Measurements from ENCODE around the gene MDH1.

MDH1 gene

GRCh38 chr2:63627866-63628265 lies 39.1 kb downstream of the MDH1 start:
- peaks cover 0 to 9% (median 0%) of the 10 kb centered on the region in 5 donors for H3K36me3 ChIP-seq (ENCODE audit: control insufficient read depth in 5 of 5, insufficient read depth in 5 of 5, low read length in 5 of 5)
- no peak overlapping the region for H3K9ac ChIP-seq (ENCODE audit: low read length in 5 of 5)
- no peak overlapping the region for H3K27ac ChIP-seq (ENCODE audit: low read depth, low read length)
- H3K4me3 ChIP-seq (ENCODE audit: low read depth in 1 of 5, low read length in 5 of 5), result no peak overlapping the region
- H3K4me1 ChIP-seq (ENCODE audit: control insufficient read depth in 5 of 5, insufficient read depth in 5 of 5, low read length in 5 of 5), result no peaks in the 10 kb centered on the region
- no peaks in the 10 kb centered on the region for H3K27me3 ChIP-seq (ENCODE audit: control insufficient read depth in 5 of 5, insufficient read depth in 4 of 5, low read length in 5 of 5)
- peaks cover 0 to 16% (median 9%) of the 10 kb centered on the region in 5 donors for H3K9me3 ChIP-seq (ENCODE audit: control insufficient read depth in 5 of 5, low read length in 5 of 5)

DNA sequence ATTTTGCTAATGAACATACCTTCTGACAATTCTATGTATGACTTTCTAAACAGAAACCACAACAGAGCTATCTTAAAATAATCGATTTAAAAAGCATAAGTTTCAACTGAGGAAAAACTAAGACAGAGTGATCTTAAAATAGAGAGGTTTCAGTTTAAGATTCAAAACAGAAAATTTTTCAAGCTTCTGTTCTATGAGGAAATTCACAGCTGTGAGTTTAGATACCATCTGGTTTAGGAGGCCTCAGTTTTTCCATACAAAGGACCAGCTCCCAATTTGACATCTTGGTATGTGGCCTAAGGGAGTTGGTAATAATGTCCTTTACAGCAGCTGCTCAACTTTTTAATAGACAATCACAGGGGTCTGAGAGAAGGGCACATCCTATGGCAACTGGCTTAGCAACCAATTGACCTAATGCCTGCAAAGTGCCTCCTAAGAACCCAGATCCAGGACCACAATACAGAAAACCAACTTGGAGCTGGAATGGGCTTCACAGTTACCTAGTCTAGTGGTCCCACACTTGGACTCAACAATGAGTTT lies 39.7 kb downstream of the MDH1 start:
- Histone ChIP-seq H3K27me3 (ENCODE audit: control insufficient read depth in 5 of 5, insufficient read depth in 4 of 5, low read length in 5 of 5) (no peaks in the 10 kb centered on the region), H3K9me3 (ENCODE audit: control insufficient read depth in 5 of 5, low read length in 5 of 5) (peaks cover 0 to 19% (median 9%) of the 10 kb centered on the region in 5 donors), H3K4me3 (ENCODE audit: low read depth in 1 of 5, low read length in 5 of 5) (no peak overlapping the region), H3K4me1 (ENCODE audit: control insufficient read depth in 5 of 5, insufficient read depth in 5 of 5, low read length in 5 of 5) (no peaks in the 10 kb centered on the region), H3K36me3 (ENCODE audit: control insufficient read depth in 5 of 5, insufficient read depth in 5 of 5, low read length in 5 of 5) (peaks cover 0 to 10% (median 0%) of the 10 kb centered on the region in 5 donors), H3K27ac (ENCODE audit: low read depth, low read length) (no peak overlapping the region), H3K9ac (ENCODE audit: low read length in 5 of 5) (no peak overlapping the region)

- peaks cover 0 to 30% (median 15%) of the 10 kb centered on the region in 5 donors for H3K9me3 ChIP-seq (ENCODE audit: control insufficient read depth in 5 of 5, low read length in 5 of 5)
- H3K27ac ChIP-seq (ENCODE audit: low read depth, low read length), result no peak overlapping the region
- no peak overlapping the region for H3K9ac ChIP-seq (ENCODE audit: low read length in 5 of 5)
- H3K36me3 ChIP-seq (ENCODE audit: control insufficient read depth in 5 of 5, insufficient read depth in 5 of 5, low read length in 5 of 5), result peaks cover 0 to 21% (median 0%) of the 10 kb centered on the region in 5 donors
- H3K27me3 ChIP-seq (ENCODE audit: control insufficient read depth in 5 of 5, insufficient read depth in 4 of 5, low read length in 5 of 5), result no peaks in the 10 kb centered on the region
- peak overlapping the region in 1 of 5 donors; percentile 25 for H3K4me3 ChIP-seq (ENCODE audit: low read depth in 1 of 5, low read length in 5 of 5)
- no peaks in the 10 kb centered on the region for H3K4me1 ChIP-seq (ENCODE audit: control insufficient read depth in 5 of 5, insufficient read depth in 5 of 5, low read length in 5 of 5)
Measured at GRCh38 chr2:63631501-63631900, 42.7 kb downstream of the MDH1 start.

GRCh38 chr2:63632382-63632781 lies 43.6 kb downstream of the MDH1 start:
- Histone ChIP-seq H3K36me3 (ENCODE audit: control insufficient read depth in 5 of 5, insufficient read depth in 5 of 5, low read length in 5 of 5) (peaks cover 0 to 21% (median 0%) of the 10 kb centered on the region in 5 donors), H3K4me1 (ENCODE audit: control insufficient read depth in 5 of 5, insufficient read depth in 5 of 5, low read length in 5 of 5) (no peaks in the 10 kb centered on the region), H3K27ac (ENCODE audit: low read depth, low read length) (no peak overlapping the region), H3K9me3 (ENCODE audit: control insufficient read depth in 5 of 5, low read length in 5 of 5) (peaks cover 0 to 30% (median 16%) of the 10 kb centered on the region in 5 donors), H3K27me3 (ENCODE audit: control insufficient read depth in 5 of 5, insufficient read depth in 4 of 5, low read length in 5 of 5) (no peaks in the 10 kb centered on the region), H3K4me3 (ENCODE audit: low read depth in 1 of 5, low read length in 5 of 5) (no peak overlapping the region), H3K9ac (ENCODE audit: low read length in 5 of 5) (no peak overlapping the region)

DNA sequence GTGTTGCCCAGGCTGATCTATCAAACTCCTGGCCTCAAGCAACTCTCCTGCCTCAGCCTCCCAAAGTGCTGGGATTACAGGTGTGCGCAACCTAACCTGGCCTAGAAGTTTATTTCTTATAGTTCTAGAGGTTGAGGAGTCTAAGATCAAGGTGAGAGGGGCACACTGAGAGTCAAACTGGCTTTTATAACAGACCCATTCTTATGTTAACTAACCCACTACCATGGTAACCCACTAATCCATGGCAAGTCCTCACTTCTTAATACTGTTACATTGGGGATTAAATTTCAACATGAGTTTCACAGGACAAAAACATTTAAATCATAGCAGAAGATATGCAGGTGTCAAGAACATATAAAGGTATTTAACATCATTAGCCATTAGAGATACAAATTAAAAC lies 50.6 kb downstream of the MDH1 start:
- H3K36me3 ChIP-seq (ENCODE audit: control insufficient read depth in 5 of 5, insufficient read depth in 5 of 5, low read length in 5 of 5), result peaks cover 0 to 10% (median 0%) of the 10 kb centered on the region in 5 donors
- H3K9ac ChIP-seq (ENCODE audit: low read length in 5 of 5), result no peak overlapping the region
- peaks cover 0 to 1% (median 0%) of the 10 kb centered on the region in 5 donors for H3K4me1 ChIP-seq (ENCODE audit: control insufficient read depth in 5 of 5, insufficient read depth in 5 of 5, low read length in 5 of 5)
- H3K9me3 ChIP-seq (ENCODE audit: control insufficient read depth in 5 of 5, low read length in 5 of 5), result peaks cover 0 to 11% (median 4%) of the 10 kb centered on the region in 5 donors
- H3K27ac ChIP-seq (ENCODE audit: low read depth, low read length), result no peak overlapping the region
- H3K4me3 ChIP-seq (ENCODE audit: low read depth in 1 of 5, low read length in 5 of 5), result no peak overlapping the region
- H3K27me3 ChIP-seq (ENCODE audit: control insufficient read depth in 5 of 5, insufficient read depth in 4 of 5, low read length in 5 of 5), result no peaks in the 10 kb centered on the region

DNA sequence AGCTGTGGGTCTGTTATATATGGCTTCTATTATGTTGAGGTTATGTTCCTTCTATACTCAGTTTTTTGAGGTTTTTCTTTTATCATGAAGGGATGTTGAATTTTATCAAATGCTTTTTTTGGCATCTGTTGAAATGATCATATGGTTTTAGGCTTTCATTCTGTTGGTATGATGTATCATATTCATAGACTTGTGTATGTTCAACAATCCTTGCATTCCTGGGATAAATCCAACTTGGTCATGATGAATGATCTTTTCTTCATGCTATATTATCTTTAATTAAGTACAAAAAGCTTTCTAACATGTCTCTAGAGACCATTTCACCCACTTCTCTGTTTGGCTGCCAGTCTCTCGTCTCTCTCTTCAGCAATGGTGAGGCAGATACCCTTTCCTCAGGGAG lies 54.2 kb downstream of the MDH1 start:
- peaks cover 0 to 3% (median 0%) of the 10 kb centered on the region in 5 donors for H3K9me3 ChIP-seq (ENCODE audit: control insufficient read depth in 5 of 5, low read length in 5 of 5)

GRCh38 chr2:63643486-63643885 lies 54.7 kb downstream of the MDH1 start:
- Histone ChIP-seq H3K9ac (ENCODE audit: low read length in 5 of 5) (no peak overlapping the region), H3K36me3 (ENCODE audit: control insufficient read depth in 5 of 5, insufficient read depth in 5 of 5, low read length in 5 of 5) (no peaks in the 10 kb centered on the region), H3K27ac (ENCODE audit: low read depth, low read length) (no peak overlapping the region), H3K4me1 (ENCODE audit: control insufficient read depth in 5 of 5, insufficient read depth in 5 of 5, low read length in 5 of 5) (peaks cover 0 to 5% (median 0%) of the 10 kb centered on the region in 5 donors), H3K4me3 (ENCODE audit: low read depth in 1 of 5, low read length in 5 of 5) (no peak overlapping the region), H3K27me3 (ENCODE audit: control insufficient read depth in 5 of 5, insufficient read depth in 4 of 5, low read length in 5 of 5) (no peaks in the 10 kb centered on the region), H3K9me3 (ENCODE audit: control insufficient read depth in 5 of 5, low read length in 5 of 5) (peaks cover 0 to 3% (median 0%) of the 10 kb centered on the region in 5 donors)

More for the DNA sequence above, 54.2 kb downstream of the MDH1 start:
- H3K4me1 ChIP-seq (ENCODE audit: control insufficient read depth in 5 of 5, insufficient read depth in 5 of 5, low read length in 5 of 5), result peaks cover 0 to 3% (median 0%) of the 10 kb centered on the region in 5 donors
- no peaks in the 10 kb centered on the region for H3K27me3 ChIP-seq (ENCODE audit: control insufficient read depth in 5 of 5, insufficient read depth in 4 of 5, low read length in 5 of 5)
- H3K36me3 ChIP-seq (ENCODE audit: control insufficient read depth in 5 of 5, insufficient read depth in 5 of 5, low read length in 5 of 5), result no peaks in the 10 kb centered on the region
- H3K9ac ChIP-seq (ENCODE audit: low read length in 5 of 5), result no peak overlapping the region
- no peak overlapping the region for H3K4me3 ChIP-seq (ENCODE audit: low read depth in 1 of 5, low read length in 5 of 5)
- no peak overlapping the region for H3K27ac ChIP-seq (ENCODE audit: low read depth, low read length)

DNA sequence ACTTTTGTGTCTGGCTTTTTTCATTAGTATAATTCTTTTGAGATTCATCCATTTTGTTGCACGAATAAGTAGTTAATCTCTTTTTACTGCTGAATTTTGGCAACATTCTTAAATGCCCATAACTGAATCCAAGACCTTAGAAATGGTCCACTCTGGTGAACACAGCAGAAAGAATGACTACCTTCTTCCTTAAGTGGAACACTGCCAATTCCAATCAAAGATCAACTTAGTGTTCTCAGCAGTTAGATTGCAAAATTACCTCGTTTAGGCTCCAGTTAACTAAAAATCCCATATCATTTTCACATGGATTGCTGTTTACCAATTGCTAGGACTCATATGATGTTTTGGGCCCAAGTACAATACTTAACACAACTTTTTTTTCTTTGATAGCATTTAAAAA lies 59.9 kb downstream of the MDH1 start:
- Histone ChIP-seq H3K27ac (ENCODE audit: low read depth, low read length) (peak overlapping the region; percentile 54), H3K4me1 (ENCODE audit: control insufficient read depth in 5 of 5, insufficient read depth in 5 of 5, low read length in 5 of 5) (peaks cover 0 to 40% (median 17%) of the 10 kb centered on the region in 5 donors), H3K9ac (ENCODE audit: low read length in 5 of 5) (peak overlapping the region in 1 of 5 donors; percentile 22), H3K36me3 (ENCODE audit: control insufficient read depth in 5 of 5, insufficient read depth in 5 of 5, low read length in 5 of 5) (no peaks in the 10 kb centered on the region), H3K27me3 (ENCODE audit: control insufficient read depth in 5 of 5, insufficient read depth in 4 of 5, low read length in 5 of 5) (no peaks in the 10 kb centered on the region), H3K9me3 (ENCODE audit: control insufficient read depth in 5 of 5, low read length in 5 of 5) (peaks cover 0 to 5% (median 3%) of the 10 kb centered on the region in 5 donors), H3K4me3 (ENCODE audit: low read depth in 1 of 5, low read length in 5 of 5) (no peak overlapping the region)

DNA sequence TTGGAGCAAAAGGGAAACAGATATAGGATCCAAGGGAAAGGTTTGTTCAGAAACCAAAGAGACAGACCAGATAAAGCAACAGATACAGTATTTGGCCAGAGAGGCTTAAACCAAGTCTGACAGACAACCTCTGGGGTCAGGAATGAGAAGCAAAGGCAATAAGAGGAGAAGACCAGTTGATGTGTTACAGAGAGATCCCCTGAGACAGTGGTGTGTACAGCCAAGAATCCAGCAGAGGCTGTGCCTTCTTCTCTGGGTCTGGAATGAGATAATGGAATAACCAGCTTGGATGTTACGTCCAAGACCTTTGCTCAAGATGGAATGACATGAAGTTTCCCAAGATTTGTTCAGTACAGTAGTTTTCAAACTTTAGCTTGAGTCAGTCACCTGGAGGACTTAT lies 61.1 kb downstream of the MDH1 start:
- Histone ChIP-seq H3K4me1 (ENCODE audit: control insufficient read depth in 5 of 5, insufficient read depth in 5 of 5, low read length in 5 of 5) (peaks cover 0 to 40% (median 17%) of the 10 kb centered on the region in 5 donors), H3K27me3 (ENCODE audit: control insufficient read depth in 5 of 5, insufficient read depth in 4 of 5, low read length in 5 of 5) (no peaks in the 10 kb centered on the region), H3K4me3 (ENCODE audit: low read depth in 1 of 5, low read length in 5 of 5) (no peak overlapping the region), H3K36me3 (ENCODE audit: control insufficient read depth in 5 of 5, insufficient read depth in 5 of 5, low read length in 5 of 5) (no peaks in the 10 kb centered on the region), H3K9me3 (ENCODE audit: control insufficient read depth in 5 of 5, low read length in 5 of 5) (peaks cover 0 to 5% (median 3%) of the 10 kb centered on the region in 5 donors), H3K9ac (ENCODE audit: low read length in 5 of 5) (peak overlapping the region in 2 of 5 donors; percentile 21 to 63), H3K27ac (ENCODE audit: low read depth, low read length) (peak overlapping the region; percentile 54)

DNA sequence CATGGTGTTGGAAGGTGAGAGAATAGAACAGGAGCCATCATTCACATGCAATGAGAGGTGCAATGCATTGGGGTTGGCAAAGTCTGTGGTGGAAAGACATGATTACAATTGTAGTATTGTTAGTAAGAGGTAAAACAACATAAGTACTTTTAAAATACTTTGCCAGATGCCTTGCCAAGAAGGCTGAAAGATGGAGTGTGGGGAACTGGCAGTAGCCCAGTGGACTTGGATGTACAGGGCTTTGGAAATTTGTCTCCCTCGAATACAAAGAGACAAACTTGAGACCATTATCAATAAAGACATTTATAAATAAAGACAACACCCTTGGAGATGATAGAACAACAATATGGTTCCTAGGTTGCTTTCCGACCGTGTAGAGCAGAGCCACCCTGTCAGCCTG lies 62.0 kb downstream of the MDH1 start:
- Histone ChIP-seq H3K9ac (ENCODE audit: low read length in 5 of 5) (no peak overlapping the region), H3K4me1 (ENCODE audit: control insufficient read depth in 5 of 5, insufficient read depth in 5 of 5, low read length in 5 of 5) (peaks cover 0 to 40% (median 17%) of the 10 kb centered on the region in 5 donors), H3K27me3 (ENCODE audit: control insufficient read depth in 5 of 5, insufficient read depth in 4 of 5, low read length in 5 of 5) (no peaks in the 10 kb centered on the region), H3K9me3 (ENCODE audit: control insufficient read depth in 5 of 5, low read length in 5 of 5) (peaks cover 0 to 5% (median under 1%) of the 10 kb centered on the region in 5 donors), H3K4me3 (ENCODE audit: low read depth in 1 of 5, low read length in 5 of 5) (no peak overlapping the region), H3K36me3 (ENCODE audit: control insufficient read depth in 5 of 5, insufficient read depth in 5 of 5, low read length in 5 of 5) (no peaks in the 10 kb centered on the region), H3K27ac (ENCODE audit: low read depth, low read length) (peak overlapping the region; percentile 54)

All from subcutaneous abdominal adipose tissue (tissue), 5 donors.